MM.1S (cell line): ENCODE data around the gene ADGRV1.
"Not testable (repeated sequence)": the region's sequence is repeated elsewhere in the genome, so short reads cannot be mapped to it uniquely, and the experiment has no call there.

Source experiments
- DNase-seq: peaks from one replicate; pipeline ENCODE4 v3.0.0-alpha.2; 2015
- H2AFZ ChIP-seq: fragments of 300-600 bp; sonication (generic); 2 replicates; pipeline ENCODE4 v1.6.0; 2016; ENCODE audit warnings: antibody characterized with exemption, low read length
- H3F3A ChIP-seq: fragments of 300-600 bp; sonication (generic); 2 replicates; pipeline ENCODE4 v1.6.1; 2016; ENCODE audit warnings: mild to moderate bottlenecking, antibody characterized with exemption, low read length, moderate library complexity, mixed read lengths; ENCODE audit not compliant: insufficient read depth
- H3K27ac ChIP-seq: fragments of 300-600 bp; sonication (generic); 2 replicates; pipeline ENCODE4 v1.5.1; 2016; ENCODE audit warnings: mild to moderate bottlenecking, low read length
- H3K27me3 ChIP-seq: fragments of 300-600 bp; sonication (generic); replicated peaks from 2 replicates; pipeline ENCODE4 v1.6.0; 2016; ENCODE audit warnings: low read length; ENCODE audit not compliant: insufficient read depth
- H3K36me3 ChIP-seq: fragments of 300-600 bp; sonication (generic); replicated peaks from 2 replicates; pipeline ENCODE4 v1.6.1; 2016; ENCODE audit warnings: mild to moderate bottlenecking, low read length, mixed read lengths; ENCODE audit not compliant: insufficient read depth
- H3K4me1 ChIP-seq: fragments of 300-600 bp; sonication (generic); 2 replicates; pipeline ENCODE4 v1.6.1; 2016; ENCODE audit warnings: low read length, mixed read lengths
- H3K4me2 ChIP-seq: fragments of 300-600 bp; sonication (generic); 2 replicates; pipeline ENCODE4 v1.6.0; 2016; ENCODE audit warnings: low read depth, low read length
- H3K4me3 ChIP-seq: fragments of 300-600 bp; sonication (generic); 2 replicates; pipeline ENCODE4 v1.5.1; 2016; ENCODE audit warnings: low read length, mixed read lengths
- H3K79me2 ChIP-seq: fragments of 300-600 bp; sonication (generic); 2 replicates; pipeline ENCODE4 v1.6.1; 2016; ENCODE audit warnings: mixed run types, low read length, mixed read lengths
- H3K9ac ChIP-seq: fragments of 300-600 bp; sonication (generic); 2 replicates; pipeline ENCODE4 v1.6.1; 2016; ENCODE audit warnings: low read length, mixed read lengths
- H3K9me2 ChIP-seq: fragments of 300-600 bp; sonication (generic); replicated peaks from 2 replicates; pipeline ENCODE4 v1.6.1; 2016; ENCODE audit warnings: mild to moderate bottlenecking, low read length, mixed read lengths; ENCODE audit not compliant: insufficient read depth
- H3K9me3 ChIP-seq: fragments of 300-600 bp; sonication (generic); replicated peaks from 2 replicates; pipeline ENCODE4 v1.6.1; 2016; ENCODE audit warnings: mild to moderate bottlenecking, low read length, mixed read lengths; ENCODE audit not compliant: insufficient read depth
- H4K20me1 ChIP-seq: fragments of 300-600 bp; sonication (generic); 2 replicates; pipeline ENCODE4 v1.6.1; 2016; ENCODE audit warnings: mild to moderate bottlenecking, low read length, moderate library complexity, mixed read lengths; ENCODE audit not compliant: insufficient read depth
- EZH2 ChIP-seq: fragments of 300-600 bp; sonication (generic); optimal IDR thresholded peaks from 2 replicates; pipeline ENCODE3; 2017; ENCODE audit warnings: low read depth, mild to moderate bottlenecking, antibody characterized with exemption, low read length, mixed read lengths
- EZH2phosphoT487 ChIP-seq: fragments of 300-600 bp; sonication (generic); IDR thresholded peaks from 2 replicates; pipeline ENCODE4 v1.6.1; 2018; ENCODE audit warnings: antibody characterized with exemption, low read length
- TF ChIP-seq, protein P1 (sequence below): fragments of 300-600 bp; sonication (generic); IDR thresholded peaks from 2 replicates; pipeline ENCODE4 v1.5.1; 2016; ENCODE audit warnings: antibody characterized with exemption, low read length, mixed read lengths

ADGRV1 gene

DNA sequence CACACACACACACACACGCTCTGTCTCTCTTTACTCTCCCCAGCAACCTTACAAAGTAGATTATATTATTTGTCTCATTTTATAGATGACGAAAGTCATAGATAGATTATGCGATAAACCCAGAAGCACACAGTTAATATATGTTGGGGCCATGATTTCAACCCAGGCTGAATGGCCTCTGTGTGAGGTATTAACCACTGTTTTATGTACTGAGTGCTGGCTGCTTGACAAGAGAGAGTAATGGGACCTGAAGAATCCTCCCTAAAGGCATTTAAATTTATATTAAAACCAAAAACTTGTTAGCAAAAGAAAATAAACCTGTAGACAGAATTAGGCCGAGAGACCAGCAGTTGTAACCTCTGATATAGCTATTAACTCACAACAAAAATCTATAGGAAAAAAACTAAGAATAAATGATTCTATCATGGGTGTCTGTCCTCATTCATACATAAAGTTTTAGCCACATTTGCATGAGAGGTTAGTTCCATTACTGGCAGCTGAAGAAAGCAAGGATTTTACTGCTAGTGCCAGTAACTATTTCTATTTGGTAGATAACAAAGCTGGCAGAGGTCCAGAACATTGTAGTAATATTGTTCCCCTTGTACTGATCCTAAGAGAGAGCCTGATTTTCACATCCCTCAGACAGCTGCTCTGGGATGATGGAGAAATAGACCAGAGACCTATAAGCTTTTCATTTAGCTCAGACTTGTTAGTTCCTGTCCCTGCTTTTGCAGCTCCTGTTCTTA is 250.9 kb downstream of the ADGRV1 start:
- no peak for DNase-seq
- Histone ChIP-seq H3K27ac (no peak overlapping the region), H3K9me2 (no peaks in the 10 kb centered on the region), H3K9ac (no peak overlapping the region), H3K36me3 (no peaks in the 10 kb centered on the region), H3K4me3 (no peak overlapping the region), H3K79me2 (no peaks in the 10 kb centered on the region), H3K9me3 (no peaks in the 10 kb centered on the region), H4K20me1 (no peaks in the 10 kb centered on the region), H3K27me3 (no peaks in the 10 kb centered on the region), H3K4me2 (no peak overlapping the region), H3K4me1 (no peaks in the 10 kb centered on the region), H2AFZ (no peak overlapping the region), H3F3A (no peaks in the 10 kb centered on the region)
- no peak for TF ChIP-seq EZH2

DNA sequence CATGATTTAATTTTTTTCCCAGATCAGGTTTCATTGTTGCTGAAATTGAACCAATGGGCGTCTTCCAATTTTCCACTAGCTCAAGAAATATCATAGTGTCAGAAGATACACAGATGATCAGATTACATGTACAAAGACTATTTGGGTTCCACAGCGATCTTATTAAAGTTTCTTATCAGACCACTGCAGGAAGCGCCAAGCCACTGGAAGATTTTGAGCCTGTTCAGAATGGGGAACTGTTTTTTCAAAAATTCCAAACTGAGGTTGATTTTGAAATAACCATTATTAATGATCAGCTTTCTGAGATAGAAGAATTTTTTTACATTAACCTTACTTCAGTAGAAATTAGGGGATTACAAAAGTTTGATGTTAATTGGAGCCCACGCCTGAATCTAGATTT is 251.6 kb downstream of the ADGRV1 start:
- H3K27me3 ChIP-seq: no peaks in the 10 kb centered on the region
- H2AFZ ChIP-seq: no peak overlapping the region
- TF ChIP-seq, protein P1, sequence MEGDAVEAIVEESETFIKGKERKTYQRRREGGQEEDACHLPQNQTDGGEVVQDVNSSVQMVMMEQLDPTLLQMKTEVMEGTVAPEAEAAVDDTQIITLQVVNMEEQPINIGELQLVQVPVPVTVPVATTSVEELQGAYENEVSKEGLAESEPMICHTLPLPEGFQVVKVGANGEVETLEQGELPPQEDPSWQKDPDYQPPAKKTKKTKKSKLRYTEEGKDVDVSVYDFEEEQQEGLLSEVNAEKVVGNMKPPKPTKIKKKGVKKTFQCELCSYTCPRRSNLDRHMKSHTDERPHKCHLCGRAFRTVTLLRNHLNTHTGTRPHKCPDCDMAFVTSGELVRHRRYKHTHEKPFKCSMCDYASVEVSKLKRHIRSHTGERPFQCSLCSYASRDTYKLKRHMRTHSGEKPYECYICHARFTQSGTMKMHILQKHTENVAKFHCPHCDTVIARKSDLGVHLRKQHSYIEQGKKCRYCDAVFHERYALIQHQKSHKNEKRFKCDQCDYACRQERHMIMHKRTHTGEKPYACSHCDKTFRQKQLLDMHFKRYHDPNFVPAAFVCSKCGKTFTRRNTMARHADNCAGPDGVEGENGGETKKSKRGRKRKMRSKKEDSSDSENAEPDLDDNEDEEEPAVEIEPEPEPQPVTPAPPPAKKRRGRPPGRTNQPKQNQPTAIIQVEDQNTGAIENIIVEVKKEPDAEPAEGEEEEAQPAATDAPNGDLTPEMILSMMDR: no peak
- TF ChIP-seq EZH2phosphoT487: no peak
- no peak for TF ChIP-seq EZH2
- no peaks in the 10 kb centered on the region for H3K9me2 ChIP-seq
- no peaks in the 10 kb centered on the region for H3K9me3 ChIP-seq
- no peak overlapping the region for H3K4me2 ChIP-seq
- no peak overlapping the region for H3K9ac ChIP-seq
- DNase-seq: no peak
- no peaks in the 10 kb centered on the region for H3K36me3 ChIP-seq
- no peaks in the 10 kb centered on the region for H3K4me1 ChIP-seq
- no peaks in the 10 kb centered on the region for H3K79me2 ChIP-seq
- H3K4me3 ChIP-seq: no peak overlapping the region
- H4K20me1 ChIP-seq: no peaks in the 10 kb centered on the region
- H3K27ac ChIP-seq: no peak overlapping the region
- no peaks in the 10 kb centered on the region for H3F3A ChIP-seq

GRCh38 chr5:90813392-90813791 is 254.8 kb downstream of the ADGRV1 start:
- H3K4me2 ChIP-seq: no peak overlapping the region
- H3K4me3 ChIP-seq: no peak overlapping the region
- TF ChIP-seq, protein P1: no peak
- no peak for TF ChIP-seq EZH2phosphoT487
- TF ChIP-seq EZH2: no peak
- no peaks in the 10 kb centered on the region for H3F3A ChIP-seq
- H3K27ac ChIP-seq: no peak overlapping the region
- no peaks in the 10 kb centered on the region for H3K79me2 ChIP-seq
- H3K4me1 ChIP-seq: no peaks in the 10 kb centered on the region
- no peaks in the 10 kb centered on the region for H4K20me1 ChIP-seq
- no peaks in the 10 kb centered on the region for H3K36me3 ChIP-seq
- H2AFZ ChIP-seq: no peak overlapping the region
- no peaks in the 10 kb centered on the region for H3K9me2 ChIP-seq
- H3K9me3 ChIP-seq: no peaks in the 10 kb centered on the region
- no peaks in the 10 kb centered on the region for H3K27me3 ChIP-seq
- DNase-seq: no peak
- no peak overlapping the region for H3K9ac ChIP-seq

DNA sequence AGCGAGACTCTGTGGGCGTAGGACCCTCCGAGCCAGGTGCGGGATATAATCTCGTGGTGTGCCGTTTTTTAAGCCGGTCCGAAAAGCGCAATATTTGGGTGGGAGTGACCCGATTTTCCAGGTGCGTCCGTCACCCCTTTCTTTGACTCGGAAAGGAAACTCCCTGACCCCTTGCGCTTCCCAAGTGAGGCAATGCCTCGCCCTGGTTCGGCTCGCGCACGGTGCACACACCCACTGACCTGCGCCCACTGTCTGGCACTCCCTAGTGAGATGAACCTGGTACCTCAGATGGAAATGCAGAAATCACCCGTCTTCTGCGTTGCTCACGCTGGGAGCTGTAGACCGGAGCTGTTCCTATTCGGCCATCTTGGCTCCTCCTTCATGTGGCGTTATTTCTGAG is 263.5 kb downstream of the ADGRV1 start:
- not testable (repeated sequence) for H3K27me3 ChIP-seq, H3K9me3 ChIP-seq, H3K9ac ChIP-seq, H3K27ac ChIP-seq, H3K9me2 ChIP-seq, H3K36me3 ChIP-seq, H3K4me3 ChIP-seq, H3K79me2 ChIP-seq, H3F3A ChIP-seq, H3K4me2 ChIP-seq, H3K4me1 ChIP-seq, H4K20me1 ChIP-seq, H2AFZ ChIP-seq, DNase-seq
